ENCODE results near the gene LCN15.
"Not testable (repeated sequence)": the region's sequence is repeated elsewhere in the genome, so short reads cannot be mapped to it uniquely, and the experiment has no call there.

Gene LCN15

GRCh38 chr9:136785565-136786355 lies 21.4 kb upstream of the LCN15 start:
- H3K9ac ChIP-seq (ENCODE audit: low read depth, low read length); H3K4me1 ChIP-seq (ENCODE audit: insufficient read depth, low read length); H3K27ac ChIP-seq (ENCODE audit: low read depth, low read length); H3K36me3 ChIP-seq (ENCODE audit: insufficient read depth, low read length); H3K9me3 ChIP-seq (ENCODE audit: insufficient read depth, low read depth, low read length); H3K4me3 ChIP-seq (ENCODE audit: low read length); H3K27me3 ChIP-seq (ENCODE audit: insufficient read depth, low read length): not testable (repeated sequence)
- WGBS, result 93% methylated on average over 23 of the region's 23 CpGs

- H3K36me3 ChIP-seq (ENCODE audit: insufficient read depth, low read length), result no peaks in the 10 kb centered on the region
- H3K4me1 ChIP-seq (ENCODE audit: insufficient read depth, low read length), result no peaks in the 10 kb centered on the region
- no peak overlapping the region for H3K4me3 ChIP-seq (ENCODE audit: low read length)
- WGBS, result 88% methylated on average over 6 of the region's 6 CpGs
- H3K9ac ChIP-seq (ENCODE audit: low read depth, low read length), result no peak overlapping the region
- H3K9me3 ChIP-seq (ENCODE audit: insufficient read depth, low read depth, low read length), result no peaks in the 10 kb centered on the region
- H3K27ac ChIP-seq (ENCODE audit: low read depth, low read length), result no peak overlapping the region
- peaks cover 2% of the 10 kb centered on the region; the same call in 1 of the 2 replicates for H3K27me3 ChIP-seq (ENCODE audit: insufficient read depth, low read length)
These were observed 20.7 kb upstream of the LCN15 start for GRCh38 chr9:136784997-136785361.

- H3K4me3 ChIP-seq (ENCODE audit: low read length), result no peak overlapping the region
- no peak overlapping the region for H3K9ac ChIP-seq (ENCODE audit: low read depth, low read length)
- WGBS, result 77% methylated on average over 9 of the region's 9 CpGs
- no peaks in the 10 kb centered on the region for H3K9me3 ChIP-seq (ENCODE audit: insufficient read depth, low read depth, low read length)
- H3K27me3 ChIP-seq (ENCODE audit: insufficient read depth, low read length), result peaks cover 3% of the 10 kb centered on the region; the same call in 1 of the 2 replicates
- H3K4me1 ChIP-seq (ENCODE audit: insufficient read depth, low read length), result no peaks in the 10 kb centered on the region
- H3K36me3 ChIP-seq (ENCODE audit: insufficient read depth, low read length), result no peaks in the 10 kb centered on the region
- no peak overlapping the region for H3K27ac ChIP-seq (ENCODE audit: low read depth, low read length)
These were observed 20.1 kb upstream of the LCN15 start for GRCh38 chr9:136784249-136784996.

- H3K9me3 ChIP-seq (ENCODE audit: insufficient read depth, low read depth, low read length), result no peaks in the 10 kb centered on the region
- H3K4me1 ChIP-seq (ENCODE audit: insufficient read depth, low read length), result no peaks in the 10 kb centered on the region
- no peak overlapping the region for H3K9ac ChIP-seq (ENCODE audit: low read depth, low read length)
- peaks cover 6% of the 10 kb centered on the region for H3K27me3 ChIP-seq (ENCODE audit: insufficient read depth, low read length)
- no peak overlapping the region for H3K27ac ChIP-seq (ENCODE audit: low read depth, low read length)
- 92% methylated on average over 3 of the region's 3 CpGs for WGBS
- H3K4me3 ChIP-seq (ENCODE audit: low read length), result no peak overlapping the region
- H3K36me3 ChIP-seq (ENCODE audit: insufficient read depth, low read length), result no peaks in the 10 kb centered on the region
These were observed 18.1 kb upstream of the LCN15 start for GRCh38 chr9:136782452-136782851.

GRCh38 chr9:136779808-136780207 lies 15.5 kb upstream of the LCN15 start:
- peaks cover 6% of the 10 kb centered on the region for H3K27me3 ChIP-seq (ENCODE audit: insufficient read depth, low read length)
- H3K9me3 ChIP-seq (ENCODE audit: insufficient read depth, low read depth, low read length), result no peaks in the 10 kb centered on the region
- no peaks in the 10 kb centered on the region for H3K4me1 ChIP-seq (ENCODE audit: insufficient read depth, low read length)
- no peaks in the 10 kb centered on the region for H3K36me3 ChIP-seq (ENCODE audit: insufficient read depth, low read length)
- 70% methylated on average over 5 of the region's 5 CpGs for WGBS
- H3K9ac ChIP-seq (ENCODE audit: low read depth, low read length), result no peak overlapping the region
- H3K4me3 ChIP-seq (ENCODE audit: low read length), result no peak overlapping the region
- no peak overlapping the region; the same call in 1 of the 2 replicates for H3K27ac ChIP-seq (ENCODE audit: low read depth, low read length)

- Histone ChIP-seq H3K9me3 (ENCODE audit: insufficient read depth, low read depth, low read length) (peaks cover 12% of the 10 kb centered on the region; the same call in 1 of the 2 replicates), H3K9ac (ENCODE audit: low read depth, low read length) (no peak overlapping the region), H3K27ac (ENCODE audit: low read depth, low read length) (no peak overlapping the region), H3K27me3 (ENCODE audit: insufficient read depth, low read length) (peaks cover 6% of the 10 kb centered on the region), H3K4me3 (ENCODE audit: low read length) (no peak overlapping the region), H3K36me3 (ENCODE audit: insufficient read depth, low read length) (no peaks in the 10 kb centered on the region), H3K4me1 (ENCODE audit: insufficient read depth, low read length) (no peaks in the 10 kb centered on the region)
- WGBS, result 81% methylated on average over 14 of the region's 14 CpGs
These were observed 13.0 kb upstream of the LCN15 start for GRCh38 chr9:136777359-136777758.

GRCh38 chr9:136776947-136777346 lies 12.6 kb upstream of the LCN15 start:
- H3K27me3 ChIP-seq (ENCODE audit: insufficient read depth, low read length), result peaks cover 6% of the 10 kb centered on the region
- peaks cover 12% of the 10 kb centered on the region; the same call in 1 of the 2 replicates for H3K9me3 ChIP-seq (ENCODE audit: insufficient read depth, low read depth, low read length)
- H3K9ac ChIP-seq (ENCODE audit: low read depth, low read length), result no peak overlapping the region
- no peaks in the 10 kb centered on the region for H3K36me3 ChIP-seq (ENCODE audit: insufficient read depth, low read length)
- no peak overlapping the region for H3K27ac ChIP-seq (ENCODE audit: low read depth, low read length)
- 92% methylated on average over 7 of the region's 7 CpGs for WGBS
- no peaks in the 10 kb centered on the region for H3K4me1 ChIP-seq (ENCODE audit: insufficient read depth, low read length)
- no peak overlapping the region for H3K4me3 ChIP-seq (ENCODE audit: low read length)

GRCh38 chr9:136775191-136775590 lies 10.9 kb upstream of the LCN15 start:
- peaks cover 6% of the 10 kb centered on the region for H3K27me3 ChIP-seq (ENCODE audit: insufficient read depth, low read length)
- 92% methylated on average over 6 of the region's 6 CpGs for WGBS

GRCh38 chr9:136774416-136775045 lies 10.2 kb upstream of the LCN15 start:
- Histone ChIP-seq H3K27ac (ENCODE audit: low read depth, low read length) (no peak overlapping the region), H3K27me3 (ENCODE audit: insufficient read depth, low read length) (peaks cover 3% of the 10 kb centered on the region), H3K4me3 (ENCODE audit: low read length) (no peak overlapping the region), H3K4me1 (ENCODE audit: insufficient read depth, low read length) (no peaks in the 10 kb centered on the region), H3K9me3 (ENCODE audit: insufficient read depth, low read depth, low read length) (peaks cover 12% of the 10 kb centered on the region; the same call in 1 of the 2 replicates), H3K36me3 (ENCODE audit: insufficient read depth, low read length) (no peaks in the 10 kb centered on the region), H3K9ac (ENCODE audit: low read depth, low read length) (no peak overlapping the region)
- WGBS, result 87% methylated on average over 12 of the region's 12 CpGs

More at GRCh38 chr9:136775191-136775590, 10.9 kb upstream of the LCN15 start:
- peaks cover 12% of the 10 kb centered on the region; the same call in 1 of the 2 replicates for H3K9me3 ChIP-seq (ENCODE audit: insufficient read depth, low read depth, low read length)
- H3K27ac ChIP-seq (ENCODE audit: low read depth, low read length), result no peak overlapping the region
- no peak overlapping the region for H3K4me3 ChIP-seq (ENCODE audit: low read length)
- H3K36me3 ChIP-seq (ENCODE audit: insufficient read depth, low read length), result no peaks in the 10 kb centered on the region
- H3K9ac ChIP-seq (ENCODE audit: low read depth, low read length), result no peak overlapping the region
- H3K4me1 ChIP-seq (ENCODE audit: insufficient read depth, low read length), result no peaks in the 10 kb centered on the region

- peaks cover 3% of the 10 kb centered on the region; the same call in 1 of the 2 replicates for H3K27me3 ChIP-seq (ENCODE audit: insufficient read depth, low read length)
- H3K36me3 ChIP-seq (ENCODE audit: insufficient read depth, low read length), result no peaks in the 10 kb centered on the region
- H3K9ac ChIP-seq (ENCODE audit: low read depth, low read length), result no peak overlapping the region
- no peaks in the 10 kb centered on the region for H3K4me1 ChIP-seq (ENCODE audit: insufficient read depth, low read length)
- 79% methylated on average over 7 of the region's 7 CpGs for WGBS
- peaks cover 12% of the 10 kb centered on the region; the same call in 1 of the 2 replicates for H3K9me3 ChIP-seq (ENCODE audit: insufficient read depth, low read depth, low read length)
- H3K4me3 ChIP-seq (ENCODE audit: low read length), result no peak overlapping the region
- H3K27ac ChIP-seq (ENCODE audit: low read depth, low read length), result no peak overlapping the region
These were observed 9.2 kb upstream of the LCN15 start for GRCh38 chr9:136773386-136774044.
